NCI-H510A treated with DMSO at 0.1 percent for 48 hours (cell line): ENCODE data around the gene APOBEC3F.
"Not testable (repeated sequence)": the region's sequence is repeated elsewhere in the genome, so short reads cannot be mapped to it uniquely, and the experiment has no call there.

ENCODE experiments used
- DNase-seq: peaks from one replicate; lab custom pipeline; 2025; lab: John Stamatoyannopoulos, UW

APOBEC3F gene

DNA sequence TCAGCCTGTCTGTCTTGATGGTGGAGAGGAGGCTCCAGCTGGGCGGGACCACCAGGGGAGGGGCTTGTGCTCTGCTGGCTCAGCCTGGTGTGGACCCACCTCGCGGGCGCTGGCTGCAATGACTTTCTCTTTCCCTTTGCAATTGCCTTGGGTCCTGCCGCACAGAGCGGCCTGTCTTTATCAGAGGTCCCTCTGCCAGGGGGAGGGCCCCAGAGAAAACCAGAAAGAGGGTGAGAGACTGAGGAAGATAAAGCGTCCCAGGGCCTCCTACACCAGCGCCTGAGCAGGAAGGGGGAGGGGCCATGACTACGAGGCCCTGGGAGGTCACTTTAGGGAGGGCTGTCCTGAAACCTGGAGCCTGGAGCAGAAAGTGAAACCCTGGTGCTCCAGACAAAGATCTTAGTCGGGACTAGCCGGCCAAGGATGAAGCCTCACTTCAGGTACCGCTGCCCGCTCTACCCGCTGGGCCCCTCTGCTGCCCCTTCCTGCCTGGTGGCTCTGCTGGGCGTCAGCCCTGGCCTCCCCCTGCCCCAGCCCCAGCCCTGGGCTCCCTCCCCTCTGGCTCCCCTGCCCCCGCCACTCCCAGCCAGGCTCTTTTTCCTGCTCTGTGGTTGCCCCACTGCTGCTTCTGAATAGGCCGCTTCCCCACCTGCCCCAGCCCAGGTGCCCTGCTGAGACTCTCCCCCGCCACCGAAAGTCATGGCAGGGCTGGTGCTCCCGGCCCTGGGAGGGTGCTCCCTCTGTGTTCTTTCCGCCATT is at the start of gene APOBEC3F:
Gene APOBEC3F, plus strand, starts transcription at position 327 of the 759 bp plus-strand sequence. Its CDS starts 97 bp downstream, at position 424.
- DNase-seq: peak; percentile 66

DNA sequence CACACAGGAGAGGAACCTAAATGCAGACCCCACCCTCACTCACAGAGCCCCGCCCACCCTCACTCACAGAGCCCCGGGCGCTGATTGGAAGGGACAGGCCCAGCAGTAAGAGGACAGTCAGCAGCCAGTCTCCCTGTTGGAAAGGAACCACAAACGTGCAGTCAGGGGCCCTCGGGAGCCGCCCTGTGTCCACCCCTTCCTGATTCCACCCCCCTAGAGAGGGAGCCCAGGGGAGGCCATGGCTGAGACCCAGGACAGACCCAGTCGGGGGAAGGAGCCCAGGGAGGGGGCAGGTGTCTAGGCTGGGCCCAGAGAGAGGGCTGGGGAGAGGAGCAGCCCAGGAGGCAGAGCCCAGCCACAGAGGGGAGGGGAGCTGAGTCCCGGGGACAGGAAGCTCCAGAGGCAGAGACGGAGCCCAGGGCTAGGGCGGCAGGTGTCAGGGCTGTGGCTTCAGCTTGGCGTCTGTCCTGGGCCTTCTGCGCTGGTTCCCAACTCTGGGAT is 47.7 kb upstream of the APOBEC3F start:
- peak; percentile 19 for DNase-seq

DNA sequence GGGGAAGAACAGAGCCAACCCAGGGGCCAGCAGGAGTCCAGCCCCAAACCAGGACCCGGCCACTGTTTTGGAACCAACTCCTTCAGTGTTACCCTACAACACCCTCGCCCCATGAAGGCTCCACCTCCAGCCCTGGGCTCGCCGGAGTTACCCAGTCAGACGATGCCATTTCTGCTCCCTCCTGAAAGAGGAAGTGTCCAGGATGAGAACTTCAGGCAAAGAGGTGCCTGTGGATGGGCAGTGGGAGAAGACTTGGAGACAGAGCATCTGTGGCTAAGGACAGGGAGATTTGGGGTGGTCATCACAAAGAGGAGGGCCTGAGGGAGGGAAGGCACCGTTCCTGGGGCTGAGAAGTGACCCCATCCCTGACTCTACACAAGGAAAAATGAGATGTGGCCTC is 44.6 kb upstream of the APOBEC3F start:
- no peak for DNase-seq

DNA sequence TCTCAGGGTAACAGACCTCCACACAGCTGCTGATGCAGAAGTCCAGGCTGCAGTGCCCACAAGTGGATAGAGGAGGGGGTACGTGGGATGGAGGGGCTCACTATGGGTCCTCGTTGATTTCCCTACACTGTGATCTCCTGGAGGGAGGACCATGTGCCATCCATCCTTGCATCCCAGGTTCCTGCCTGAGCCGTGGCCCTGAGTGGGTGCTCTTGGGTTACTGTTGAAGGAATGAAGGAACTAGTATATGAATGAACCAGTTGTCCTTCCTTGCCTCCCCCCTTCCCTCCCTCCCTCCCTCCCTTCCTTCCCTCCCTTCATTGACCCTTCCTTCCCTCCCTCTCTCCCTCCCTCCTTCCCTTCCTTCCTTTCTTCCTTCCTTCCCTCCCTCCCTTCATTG is 43.1 kb upstream of the APOBEC3F start:
- DNase-seq: no peak

DNA sequence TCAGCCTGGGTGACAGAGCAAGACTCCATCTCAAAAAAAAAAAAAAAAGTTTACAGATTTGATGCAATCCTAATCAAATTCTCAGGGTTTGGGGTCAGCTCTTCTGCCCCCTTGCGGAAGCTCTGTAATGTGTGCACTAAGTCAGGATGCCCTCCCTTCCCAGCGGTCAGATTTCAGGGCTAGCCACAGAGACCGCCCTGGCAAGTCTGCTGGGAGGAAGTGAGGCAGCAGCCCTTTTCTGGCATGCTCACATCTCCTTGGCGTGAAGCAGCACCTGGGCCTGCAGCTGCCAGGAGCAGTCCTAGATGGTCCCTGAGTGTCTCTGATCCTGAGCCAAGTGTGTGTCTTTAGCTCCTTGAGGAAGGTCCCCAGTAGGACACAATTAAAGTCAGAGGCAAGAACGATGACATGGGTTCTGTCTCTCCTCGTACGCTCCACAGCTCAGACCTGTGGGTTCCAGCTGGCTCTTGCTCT is 37.5 kb upstream of the APOBEC3F start:
- peak; percentile 76 for DNase-seq

DNA sequence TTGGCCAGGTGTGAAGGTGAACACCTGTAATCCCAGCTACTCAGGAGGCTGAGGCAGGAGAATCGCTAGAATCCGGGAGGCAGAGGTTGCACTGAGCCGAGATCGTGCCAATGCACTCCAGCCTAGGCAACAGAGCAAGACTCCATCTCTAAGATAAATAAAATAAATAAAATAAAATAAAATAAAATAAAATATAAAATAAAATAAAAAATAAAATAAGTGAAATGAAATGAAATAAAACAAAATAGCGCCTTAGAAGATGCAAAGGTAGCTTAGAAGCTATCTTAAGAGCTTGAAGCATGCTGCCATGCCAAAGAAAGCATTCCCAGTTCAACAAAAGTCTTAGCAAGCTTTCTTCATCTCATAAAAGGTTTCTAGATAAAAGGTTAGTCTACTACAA is 33.5 kb upstream of the APOBEC3F start:
- DNase-seq: no peak

DNA sequence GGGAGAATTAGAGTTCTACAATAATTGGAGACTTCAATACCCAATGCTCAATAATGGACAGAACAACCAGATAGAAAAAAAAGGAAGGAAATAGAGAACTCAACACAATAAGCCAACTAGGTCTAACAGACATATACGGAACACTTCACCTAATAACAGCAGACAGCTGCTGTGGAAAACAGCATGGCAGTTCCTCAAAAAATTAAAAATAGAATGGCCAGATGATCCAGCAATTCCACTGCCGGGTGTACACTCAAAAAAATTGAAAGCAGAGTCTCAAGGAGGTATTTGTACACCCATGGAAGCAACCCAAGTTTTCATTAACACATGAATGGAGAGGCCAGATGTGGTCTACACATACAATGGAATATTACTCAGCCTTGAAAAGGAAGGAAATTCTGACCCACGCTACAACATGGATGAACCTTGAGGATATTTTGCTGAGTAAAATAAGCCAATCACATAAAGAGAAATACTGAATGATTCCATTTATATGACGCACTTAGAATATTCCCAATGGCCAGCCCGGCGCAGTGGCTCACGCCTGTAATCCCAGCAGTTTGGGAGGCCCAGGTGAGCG is 32.3 kb upstream of the APOBEC3F start:
- not testable (repeated sequence) for DNase-seq

DNA sequence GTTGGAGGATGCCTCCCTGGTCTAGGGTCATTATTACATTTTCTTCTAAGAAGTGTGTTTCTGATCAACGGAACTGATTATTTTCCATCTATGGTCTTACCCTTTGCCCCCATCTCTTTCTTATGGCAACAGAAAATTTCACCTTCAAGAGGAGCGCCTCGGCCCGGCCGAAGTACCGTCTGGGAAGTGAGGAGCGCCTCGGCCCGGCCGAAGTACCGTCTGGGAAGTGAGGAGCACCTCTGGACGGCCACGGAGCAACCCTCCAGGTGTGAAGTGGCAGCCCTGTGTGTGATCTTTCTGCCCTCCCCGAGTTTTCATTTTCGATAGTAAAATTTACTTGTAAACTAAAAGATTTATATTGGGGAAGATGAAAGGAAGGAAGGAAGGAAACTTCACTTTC is 29.7 kb upstream of the APOBEC3F start:
- DNase-seq: no peak

DNA sequence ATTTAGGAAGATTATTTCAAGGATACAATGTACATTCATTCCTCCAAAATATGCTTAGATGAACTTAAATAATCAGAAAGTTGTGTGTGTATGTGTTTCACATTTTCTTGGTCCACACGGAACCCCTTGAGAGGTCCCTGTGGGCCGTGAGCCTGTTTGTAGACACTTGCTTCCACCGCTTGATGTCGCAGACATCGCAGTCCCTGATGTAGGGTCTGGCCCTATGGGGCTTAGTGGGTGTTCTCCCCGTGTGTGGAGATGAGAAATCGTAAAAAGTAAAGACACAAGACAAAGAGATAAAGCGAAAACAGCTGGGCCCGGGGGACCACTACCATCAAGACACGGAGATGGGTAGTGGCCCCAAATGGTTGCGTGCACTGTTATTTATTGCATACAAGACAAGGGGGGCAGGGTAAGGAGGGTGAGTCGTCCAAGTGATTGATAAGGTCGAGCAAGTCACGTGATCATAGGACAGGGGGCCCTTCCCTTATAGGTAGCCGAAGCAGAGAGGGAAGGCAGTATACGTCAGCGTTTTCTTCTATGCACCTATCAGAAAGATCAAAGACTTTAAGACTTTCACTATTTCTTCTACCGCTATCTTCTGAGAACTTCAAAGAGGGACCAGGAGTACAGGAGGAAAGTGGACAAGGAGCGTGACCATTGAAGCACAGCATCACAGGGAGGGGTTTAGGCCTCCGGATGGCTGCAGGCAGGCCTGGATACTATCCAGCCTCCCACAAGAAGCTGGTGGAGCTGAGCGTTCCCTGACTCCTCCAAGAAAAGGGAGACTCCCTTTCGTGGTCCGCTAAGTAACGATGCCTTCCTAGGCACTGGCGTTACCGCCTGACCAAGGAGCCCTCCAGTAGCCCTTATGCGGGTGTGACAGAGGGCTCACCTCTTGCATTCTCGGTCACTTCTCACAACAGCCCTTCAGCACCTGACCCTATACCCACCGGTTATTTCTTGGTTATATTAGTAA is 27.8 kb upstream of the APOBEC3F start:
- no peak for DNase-seq

DNA sequence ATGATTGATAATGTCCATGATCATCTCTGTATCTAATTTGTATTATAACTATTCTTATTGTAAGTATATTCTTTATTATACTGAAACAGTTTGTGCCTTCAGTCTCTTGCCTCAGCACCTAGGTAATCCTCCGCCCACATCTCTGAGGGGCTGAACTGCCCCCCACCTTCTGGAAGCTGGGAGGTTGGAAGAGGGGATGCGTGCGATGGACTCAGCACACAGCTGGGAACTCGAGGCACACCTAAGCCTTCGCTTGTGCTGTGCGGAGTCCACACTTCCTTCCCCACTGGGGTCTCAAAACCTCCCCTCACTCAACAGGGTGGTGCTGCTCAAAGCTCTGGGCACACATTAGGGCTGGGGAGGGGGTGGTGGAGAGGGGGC is 27.1 kb upstream of the APOBEC3F start:
- not testable (repeated sequence) for DNase-seq

DNA sequence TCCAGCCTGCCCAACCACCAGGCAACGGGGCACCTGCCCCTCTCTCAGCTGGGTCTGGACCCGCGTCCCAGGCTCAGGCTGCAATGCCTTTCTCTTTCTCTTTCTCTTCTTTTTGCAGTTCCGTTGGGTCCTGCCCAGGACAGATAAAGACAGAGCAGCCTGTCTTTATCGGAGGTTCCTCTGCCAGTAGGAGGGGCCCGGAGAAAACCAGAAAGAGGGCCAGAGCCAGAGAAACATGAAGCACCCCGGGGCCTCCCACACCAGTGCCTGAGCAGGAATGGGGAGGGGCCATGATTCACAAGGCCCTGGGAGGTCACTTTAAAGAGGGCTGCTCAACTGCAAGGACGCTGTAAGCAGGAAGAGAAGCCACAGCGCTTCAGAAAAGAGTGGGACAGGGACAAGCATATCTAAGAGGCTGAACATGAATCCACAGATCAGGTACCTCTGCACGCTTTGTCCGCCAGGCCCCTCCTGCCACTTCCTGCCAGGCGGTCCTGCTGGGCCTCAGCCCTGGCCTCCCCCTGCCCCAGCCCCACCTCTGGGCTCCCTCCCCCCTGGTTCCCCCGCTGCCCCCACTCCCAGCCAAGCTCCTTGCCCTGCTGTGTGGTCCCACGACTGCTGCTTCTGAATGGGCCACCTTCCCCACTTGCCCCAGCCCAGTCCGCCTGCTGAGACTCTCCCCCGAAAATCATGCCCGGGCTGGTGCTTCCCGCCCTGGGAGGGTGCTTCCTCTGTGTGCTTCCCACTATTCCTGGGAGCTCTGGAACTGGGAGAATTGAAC is 26.5 kb upstream of the APOBEC3F start, which contains the start of gene APOBEC3C:
Gene APOBEC3C, plus strand, starts transcription at position 316 of the 781 bp plus-strand sequence. Its CDS starts 106 bp downstream, at position 422.
- DNase-seq: peak; percentile 54

DNA sequence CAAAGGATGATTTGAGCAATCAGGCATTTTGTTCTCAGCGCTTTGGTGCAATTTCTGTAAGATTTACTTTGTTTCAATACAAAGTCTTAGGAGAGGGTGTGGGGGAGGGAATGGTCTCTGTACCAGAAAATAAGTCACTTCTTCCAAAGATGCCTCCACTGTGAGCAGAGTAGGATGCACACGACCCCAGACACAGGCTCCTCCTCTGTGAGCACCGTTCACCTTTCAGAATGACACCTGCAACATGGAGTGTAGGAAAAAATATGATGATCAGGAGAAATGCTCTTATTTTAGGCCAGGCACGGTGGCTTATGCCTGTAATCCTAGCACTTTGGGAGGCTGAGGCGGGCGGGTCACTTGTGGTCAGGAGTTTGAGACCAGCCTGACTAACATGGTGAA is 25.9 kb upstream of the APOBEC3F start:
- not testable (repeated sequence) for DNase-seq

DNA sequence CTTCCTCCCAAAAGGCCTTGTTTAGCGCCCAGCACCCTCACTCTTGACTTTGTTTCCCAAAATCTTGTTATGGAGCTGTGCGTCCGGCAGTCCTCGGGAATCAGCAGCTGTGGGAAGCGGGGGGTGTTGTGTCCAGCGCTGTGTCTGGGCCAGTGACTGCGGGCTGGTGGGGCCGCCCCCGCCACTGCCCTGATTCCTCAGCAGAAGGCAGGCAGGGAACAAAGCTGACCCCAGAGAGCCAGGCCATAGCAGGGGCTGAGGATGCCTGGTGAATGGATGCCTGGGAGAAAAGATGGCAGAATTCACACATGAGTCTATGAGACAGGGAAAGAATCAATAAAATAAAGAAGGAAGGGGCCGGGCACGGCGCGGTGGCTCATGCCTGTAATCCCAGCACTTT is 24.1 kb upstream of the APOBEC3F start:
- DNase-seq: no peak

DNA sequence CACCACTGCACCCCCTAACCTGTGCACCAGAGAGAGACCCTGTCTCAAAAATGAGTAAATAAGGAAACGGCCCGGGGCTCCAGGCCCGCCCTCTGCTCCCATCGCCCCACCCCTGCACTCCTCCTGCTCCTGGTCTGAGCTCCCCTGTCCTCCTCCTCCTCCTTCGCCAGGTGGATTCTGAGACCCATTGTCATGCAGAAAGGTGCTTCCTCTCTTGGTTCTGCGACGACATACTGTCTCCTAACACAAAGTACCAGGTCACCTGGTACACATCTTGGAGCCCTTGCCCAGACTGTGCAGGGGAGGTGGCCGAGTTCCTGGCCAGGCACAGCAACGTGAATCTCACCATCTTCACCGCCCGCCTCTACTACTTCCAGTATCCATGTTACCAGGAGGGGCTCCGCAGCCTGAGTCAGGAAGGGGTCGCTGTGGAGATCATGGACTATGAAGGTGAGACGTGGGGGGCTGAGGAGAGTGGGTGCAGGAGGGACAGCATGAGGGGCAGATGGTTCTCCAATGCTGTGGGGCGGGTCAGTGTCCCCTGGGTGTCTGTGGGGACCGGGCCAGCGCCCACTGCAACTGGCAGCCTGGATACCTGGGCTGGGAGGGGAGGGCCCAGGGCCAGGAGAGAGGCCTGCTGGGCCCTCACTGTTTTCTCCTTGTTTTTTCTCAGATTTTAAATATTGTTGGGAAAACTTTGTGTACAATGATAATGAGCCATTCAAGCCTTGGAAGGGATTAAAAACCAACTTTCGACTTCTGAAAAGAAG is 22.9 kb upstream of the APOBEC3F start:
- no peak for DNase-seq

DNA sequence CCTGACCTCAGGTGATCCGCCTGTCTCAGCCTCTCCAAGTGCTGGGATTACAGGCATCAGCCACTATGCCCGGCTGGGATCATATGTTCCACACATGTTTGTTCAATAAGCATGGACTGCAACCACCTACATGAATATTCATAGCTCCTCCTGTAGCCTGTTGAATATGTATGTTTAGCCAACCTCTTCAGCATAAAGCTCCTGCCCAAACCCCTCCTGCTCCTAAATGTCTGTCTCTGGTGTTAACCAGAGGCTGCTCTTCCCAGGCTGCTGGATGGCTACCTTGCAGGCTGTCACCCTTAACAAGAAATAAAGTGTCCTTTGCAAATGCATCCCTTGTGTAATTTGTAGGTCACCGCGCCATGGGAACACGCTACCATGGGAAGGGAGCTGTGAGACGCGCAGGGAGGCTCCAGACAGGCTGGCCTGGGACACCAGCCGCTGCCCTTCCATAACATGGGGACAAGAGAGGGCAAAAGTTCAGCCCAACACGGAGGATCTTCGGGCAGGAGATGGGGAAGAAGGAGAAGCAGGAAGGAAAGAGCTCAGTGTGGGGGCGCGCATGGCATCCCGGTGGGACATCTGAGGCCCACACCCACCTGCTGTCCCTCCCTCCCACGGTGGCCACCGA is 20.5 kb upstream of the APOBEC3F start:
- DNase-seq: peak; percentile 8

DNA sequence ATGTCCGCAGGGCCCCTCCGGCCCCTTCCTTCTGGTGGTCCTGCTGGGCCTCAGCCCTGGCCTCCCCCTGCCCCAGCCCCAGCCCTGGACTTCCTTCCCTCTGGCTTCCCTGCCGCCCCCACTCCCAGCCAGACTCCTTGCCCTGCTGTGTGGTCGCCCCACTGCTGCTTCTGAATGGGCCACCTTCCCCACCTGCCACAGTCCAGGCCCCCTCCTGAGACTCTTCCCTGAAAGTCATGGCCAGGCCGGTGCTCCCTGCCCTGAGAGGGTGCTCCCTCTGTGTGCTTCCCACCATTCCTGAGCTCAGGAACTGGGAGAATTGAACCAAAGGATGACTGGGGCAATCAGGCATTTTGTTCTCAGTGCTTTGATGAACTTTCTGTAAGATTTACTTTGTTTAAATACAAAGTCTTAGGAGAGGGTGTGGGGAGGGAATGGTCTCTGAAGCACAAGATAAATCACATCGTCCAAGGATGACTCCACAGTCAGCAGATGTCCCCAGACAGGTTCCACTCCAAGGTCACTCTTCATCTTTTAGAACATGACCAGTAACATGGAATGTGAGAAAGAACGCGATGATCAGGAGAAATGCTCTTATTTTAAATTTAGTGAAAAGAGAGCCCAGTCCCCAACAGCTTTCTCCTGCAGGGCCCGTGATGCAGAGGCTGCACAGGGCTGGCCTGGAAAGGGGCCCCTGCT is 19.0 kb upstream of the APOBEC3F start:
- DNase-seq: no peak

DNA sequence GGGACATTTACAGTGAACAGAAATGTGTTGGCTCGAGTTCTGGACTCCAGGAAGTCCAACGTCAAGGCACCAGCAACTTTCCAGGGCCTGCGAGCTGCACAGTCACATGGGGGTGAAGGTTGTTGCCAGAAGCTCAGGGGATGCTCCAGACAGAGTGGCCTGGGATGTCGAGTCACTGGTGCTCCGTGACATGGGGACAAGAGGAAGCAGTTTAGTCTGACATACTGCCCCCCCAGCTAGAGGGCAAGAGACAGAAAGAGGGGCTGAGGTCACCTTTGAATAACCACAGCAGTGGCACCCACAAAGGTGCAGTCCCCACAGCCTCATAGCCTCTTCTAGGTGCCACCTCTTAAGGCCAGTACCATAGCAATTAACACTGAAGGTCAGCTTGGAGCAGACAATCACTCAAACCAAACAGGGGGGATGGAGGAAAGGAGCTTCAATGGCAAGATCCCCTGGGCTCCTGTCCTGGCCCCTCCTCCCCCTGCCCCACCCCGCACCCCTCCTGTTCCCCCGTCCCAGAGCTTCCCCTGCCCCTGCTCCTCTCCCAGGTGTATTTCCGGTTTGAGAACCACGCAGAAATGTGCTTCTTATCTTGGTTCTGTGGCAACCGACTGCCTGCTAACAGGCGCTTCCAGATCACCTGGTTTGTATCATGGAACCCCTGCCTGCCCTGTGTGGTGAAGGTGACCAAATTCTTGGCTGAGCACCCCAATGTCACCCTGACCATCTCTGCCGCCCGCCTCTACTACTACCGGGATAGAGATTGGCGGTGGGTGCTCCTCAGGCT is 15.9 kb upstream of the APOBEC3F start:
- no peak for DNase-seq

DNA sequence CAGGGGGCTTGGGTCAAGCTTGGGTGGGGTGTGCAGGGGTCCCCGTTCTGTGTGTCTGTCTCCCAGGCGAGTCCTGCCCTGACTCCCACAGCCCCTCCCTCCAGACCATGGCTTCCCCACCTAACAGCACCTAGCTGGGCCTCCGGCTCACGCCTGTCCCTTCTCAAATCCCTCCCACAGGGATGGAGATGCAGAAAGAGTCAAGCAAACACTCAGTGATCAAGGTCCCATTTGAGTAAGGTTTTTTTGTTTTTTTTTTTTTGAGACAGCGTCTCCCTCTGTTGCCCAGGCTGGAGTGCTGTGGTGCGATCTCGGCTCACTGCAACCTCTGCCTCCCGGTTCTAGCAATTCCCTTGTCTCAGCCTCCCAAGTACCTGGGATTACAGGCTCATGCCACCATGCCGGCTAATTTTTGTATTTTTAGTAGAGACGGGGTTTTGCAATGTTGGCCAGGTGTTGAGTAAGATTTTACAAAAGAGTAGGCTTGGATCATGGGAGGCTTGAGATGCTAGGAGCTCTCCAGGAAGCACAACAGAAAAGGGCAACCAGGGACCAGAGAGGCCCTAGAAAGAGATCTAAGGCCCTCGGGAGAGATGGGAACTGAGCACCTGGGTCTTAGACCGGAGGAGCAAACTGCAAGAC is 14.0 kb upstream of the APOBEC3F start:
- no peak for DNase-seq
